ENCODE results near the gene MTA2.

MTA2 gene

DNA sequence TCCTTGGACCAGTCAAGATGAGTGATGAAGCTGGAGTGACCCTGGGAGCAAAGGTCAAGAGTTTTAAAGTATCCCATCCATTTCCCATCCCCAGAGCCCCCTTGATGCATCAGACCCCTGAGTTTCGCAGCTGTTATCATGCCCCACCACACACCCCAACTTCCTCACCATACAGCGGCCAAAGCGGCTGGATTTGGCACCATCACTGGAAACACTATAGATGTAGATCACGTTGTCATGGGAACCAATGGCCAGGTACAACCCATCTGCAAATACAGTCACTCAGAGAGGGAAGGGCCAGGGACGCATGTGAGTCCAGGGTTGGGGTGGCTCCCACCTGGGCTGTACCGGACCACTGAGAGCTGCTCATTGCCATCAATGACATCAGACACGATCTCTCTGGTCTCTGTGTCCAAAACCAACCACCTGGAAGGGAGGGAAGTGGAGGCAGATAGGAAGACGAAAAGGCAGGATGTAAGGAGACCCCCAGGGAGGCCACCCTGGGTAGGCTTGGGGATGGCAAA lies 2.2 kb upstream of the MTA2 start:
- Histone ChIP-seq H3K36me3 (peaks cover 29% of the 10 kb centered on the region), H3K4me3 (ENCODE audit: low read depth, low read length) (no peak overlapping the region)
- no peak for DNase-seq

DNA sequence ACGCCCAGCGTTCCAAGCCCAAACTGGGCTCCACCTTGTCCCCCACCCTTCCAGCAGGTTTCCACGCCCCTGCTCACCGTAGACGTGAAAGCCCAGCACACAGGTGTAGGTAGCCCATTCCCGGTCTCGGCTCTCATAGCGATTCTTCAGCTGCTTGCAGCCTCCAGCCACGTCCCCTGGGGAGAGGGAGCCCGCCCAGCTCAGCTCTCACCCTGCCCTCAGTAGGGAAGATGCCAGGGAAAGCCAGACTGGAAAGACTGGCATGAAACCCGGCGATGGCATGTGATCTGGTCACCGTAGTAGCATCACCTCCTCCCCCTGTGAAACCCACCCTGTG lies 1.4 kb upstream of the MTA2 start:
- H3K9me3 ChIP-seq (ENCODE audit: severe bottlenecking) = no peaks in the 10 kb centered on the region
- no peak overlapping the region for H3K4me3 ChIP-seq (ENCODE audit: low read depth, low read length)
- no peak for DNase-seq
- no peaks in the 10 kb centered on the region for H3K27me3 ChIP-seq (ENCODE audit: insufficient read depth, low read depth, severe bottlenecking)
- H3K36me3 ChIP-seq = peaks cover 37% of the 10 kb centered on the region
- TF ChIP-seq, protein P1, sequence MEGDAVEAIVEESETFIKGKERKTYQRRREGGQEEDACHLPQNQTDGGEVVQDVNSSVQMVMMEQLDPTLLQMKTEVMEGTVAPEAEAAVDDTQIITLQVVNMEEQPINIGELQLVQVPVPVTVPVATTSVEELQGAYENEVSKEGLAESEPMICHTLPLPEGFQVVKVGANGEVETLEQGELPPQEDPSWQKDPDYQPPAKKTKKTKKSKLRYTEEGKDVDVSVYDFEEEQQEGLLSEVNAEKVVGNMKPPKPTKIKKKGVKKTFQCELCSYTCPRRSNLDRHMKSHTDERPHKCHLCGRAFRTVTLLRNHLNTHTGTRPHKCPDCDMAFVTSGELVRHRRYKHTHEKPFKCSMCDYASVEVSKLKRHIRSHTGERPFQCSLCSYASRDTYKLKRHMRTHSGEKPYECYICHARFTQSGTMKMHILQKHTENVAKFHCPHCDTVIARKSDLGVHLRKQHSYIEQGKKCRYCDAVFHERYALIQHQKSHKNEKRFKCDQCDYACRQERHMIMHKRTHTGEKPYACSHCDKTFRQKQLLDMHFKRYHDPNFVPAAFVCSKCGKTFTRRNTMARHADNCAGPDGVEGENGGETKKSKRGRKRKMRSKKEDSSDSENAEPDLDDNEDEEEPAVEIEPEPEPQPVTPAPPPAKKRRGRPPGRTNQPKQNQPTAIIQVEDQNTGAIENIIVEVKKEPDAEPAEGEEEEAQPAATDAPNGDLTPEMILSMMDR (IDR thresholded peaks at IDR 0.05; ENCODE audit: low read depth, low read length) = no peak
- no peak overlapping the region for H3K27ac ChIP-seq

More for the DNA sequence above, 2.2 kb upstream of the MTA2 start:
- no peaks in the 10 kb centered on the region for H3K9me3 ChIP-seq (ENCODE audit: severe bottlenecking)
- H3K27me3 ChIP-seq (ENCODE audit: insufficient read depth, low read depth, severe bottlenecking) = no peaks in the 10 kb centered on the region
- no peak overlapping the region for H3K27ac ChIP-seq
- TF ChIP-seq, protein P1 (IDR thresholded peaks at IDR 0.05; ENCODE audit: low read depth, low read length) = no peak

GRCh38 chr11:62602141-62603071 lies 741 bp upstream of the MTA2 start:
- Histone ChIP-seq H3K36me3 (peaks cover 43% of the 10 kb centered on the region), H3K27ac (peak overlapping the region; percentile 97), H3K9me3 (ENCODE audit: severe bottlenecking) (no peaks in the 10 kb centered on the region), H3K27me3 (ENCODE audit: insufficient read depth, low read depth, severe bottlenecking) (no peaks in the 10 kb centered on the region), H3K4me3 (ENCODE audit: low read depth, low read length) (peak overlapping the region; percentile 95)
- TF ChIP-seq, protein P1 (IDR thresholded peaks at IDR 0.05; ENCODE audit: low read depth, low read length) = no peak
- peak; percentile 72 for DNase-seq

- Histone ChIP-seq H3K36me3 (peaks cover 55% of the 10 kb centered on the region), H3K27ac (peak overlapping the region; percentile 97), H3K4me3 (ENCODE audit: low read depth, low read length) (peak overlapping the region; percentile 95), H3K9me3 (ENCODE audit: severe bottlenecking) (no peaks in the 10 kb centered on the region), H3K27me3 (ENCODE audit: insufficient read depth, low read depth, severe bottlenecking) (no peaks in the 10 kb centered on the region)
- DNase-seq = no peak
- TF ChIP-seq, protein P1 (IDR thresholded peaks at IDR 0.05; ENCODE audit: low read depth, low read length) = no peak
Measured at GRCh38 chr11:62601122-62601371, 618 bp downstream of the MTA2 start.

DNA sequence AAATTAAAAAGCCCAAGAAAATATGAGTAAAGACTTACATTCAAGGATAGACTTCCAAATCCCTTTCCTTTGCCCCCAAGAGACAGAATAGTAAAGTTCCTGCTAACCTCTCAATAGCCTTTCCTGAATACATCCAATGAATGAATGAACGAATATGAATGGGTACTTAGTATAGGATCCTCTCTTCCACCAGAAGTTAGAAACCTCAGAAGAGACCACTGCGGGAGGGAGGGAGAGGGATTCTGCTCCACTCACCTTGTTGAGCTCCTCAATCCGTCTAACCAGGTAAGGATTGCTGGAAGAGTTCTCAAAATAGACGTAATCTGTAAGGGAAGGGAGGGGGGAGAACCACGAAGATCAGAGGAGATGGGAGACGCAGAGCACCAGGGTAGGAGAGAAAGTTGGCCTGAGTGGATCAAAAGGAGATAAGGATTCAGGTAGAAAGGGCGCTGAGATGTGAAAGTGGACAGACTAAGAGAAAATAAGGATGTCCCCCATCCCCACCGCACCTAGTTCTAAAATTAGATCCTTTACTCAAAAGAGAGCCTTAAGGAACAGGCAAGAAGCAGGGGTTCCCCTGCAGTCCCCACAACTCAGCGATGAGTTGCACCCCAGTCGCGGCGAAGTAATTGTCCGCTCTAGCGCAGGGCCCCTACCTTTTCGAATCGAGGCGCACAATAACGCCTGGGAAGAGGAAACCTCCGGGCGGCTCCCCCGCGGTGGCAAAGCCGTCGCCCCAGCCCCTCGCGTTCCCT lies 1.1 kb downstream of the MTA2 start:
- no peaks in the 10 kb centered on the region for H3K27me3 ChIP-seq (ENCODE audit: insufficient read depth, low read depth, severe bottlenecking)
- TF ChIP-seq, protein P1 (IDR thresholded peaks at IDR 0.05; ENCODE audit: low read depth, low read length) = no peak
- no peaks in the 10 kb centered on the region for H3K9me3 ChIP-seq (ENCODE audit: severe bottlenecking)
- DNase-seq = no peak
- peak overlapping the region; percentile 95 for H3K4me3 ChIP-seq (ENCODE audit: low read depth, low read length)
- peak overlapping the region; percentile 97 for H3K27ac ChIP-seq
- peaks cover 60% of the 10 kb centered on the region for H3K36me3 ChIP-seq

Measured in WERI-Rb-1 (cell line).